Right lobe of liver (tissue), 4 donors: Measurements from ENCODE around the gene GNG4.

Source experiments
- CTCF ChIP-seq, 4 donors: fragments of 200-600 bp in 3 of 4; fragments of 450-650 bp in 1 of 4; IDR thresholded peaks; one replicate each; pipeline versions ENCODE4 v1.5.1 to v1.8.0; 2016 to 2022; ENCODE audit warnings: antibody characterized with exemption in 4 of 4, mild to moderate bottlenecking in 2 of 4
- POLR2A ChIP-seq: fragments of 450-650 bp; IDR thresholded peaks from one replicate; pipeline ENCODE4 v1.6.1; 2017; ENCODE audit warnings: antibody characterized with exemption, mild to moderate bottlenecking
- donor health status: DM: no; HTN: no; CAD: no.
- donor health status: DM: no; HTN: no; CAD: no.
- donor health status: DM: no; HTN: yes; CAD: no.

GRCh38 chr1:235624721-235625333 is 24.8 kb downstream of the GNG4 start:
- no peak for TF ChIP-seq CTCF (IDR thresholded peaks at IDR 0.05)
- TF ChIP-seq POLR2A = no peak
